T-helper 1 cell treated with Interleukin-12 subunit alpha and Interleukin-12 subunit beta and Interleukin-4 antibody, amounts not matched to agents 30 μg/mL and 1 μg/mL, for 36 hours (primary cell): ENCODE data around the gene UBL7.
A peak's percentile ranks its signal among the peaks of the same experiment; 100 is the strongest.
"Not testable (repeated sequence)": the region's sequence is repeated elsewhere in the genome, so short reads cannot be mapped to it uniquely, and the experiment has no call there.

Experiments used
- H3K27ac Mint-ChIP-seq: one replicate; pipeline ENCODE4 v1.8.0; 2021; ENCODE audit warnings: mild to moderate bottlenecking, mixed read lengths
- H3K27me3 Mint-ChIP-seq: one replicate; pipeline ENCODE4 v1.8.0; 2021; ENCODE audit warnings: low read depth, mixed read lengths
- H3K36me3 Mint-ChIP-seq: one replicate; pipeline ENCODE4 v1.8.0; 2021; ENCODE audit warnings: low read depth, mixed read lengths
- H3K4me1 Mint-ChIP-seq: one replicate; pipeline ENCODE4 v1.8.0; 2021; ENCODE audit warnings: low read depth, mixed read lengths
- H3K4me3 Mint-ChIP-seq: one replicate; pipeline ENCODE4 v1.8.0; 2021; ENCODE audit warnings: mild to moderate bottlenecking, moderate library complexity, mixed read lengths
- H3K9me3 Mint-ChIP-seq: one replicate; pipeline ENCODE4 v1.8.0; 2021; ENCODE audit warnings: mixed read lengths

The UBL7 gene

DNA sequence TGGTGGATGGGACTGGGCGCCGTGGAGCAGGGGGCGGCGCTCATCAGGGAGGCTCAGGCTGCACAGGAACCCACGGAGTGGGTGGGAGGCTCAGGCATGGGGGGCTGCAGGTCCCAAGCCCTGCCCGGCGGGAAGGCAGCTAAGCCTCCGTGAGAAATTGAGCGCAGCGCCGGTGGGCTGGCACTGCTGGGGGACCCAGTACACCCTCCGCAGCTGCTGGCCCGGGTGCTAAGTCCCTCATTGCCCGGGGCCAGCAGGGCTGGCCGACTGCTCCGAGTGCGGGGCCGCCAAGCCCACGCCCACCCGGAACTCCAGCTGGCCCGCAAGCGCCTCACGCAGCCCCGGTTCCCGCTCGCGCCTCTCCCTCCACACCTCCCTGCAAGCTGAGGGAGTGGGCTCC lies 19.4 kb upstream of the UBL7 start:
- not testable (repeated sequence) for H3K27ac Mint-ChIP-seq, H3K4me1 Mint-ChIP-seq, H3K9me3 Mint-ChIP-seq, H3K27me3 Mint-ChIP-seq, H3K4me3 Mint-ChIP-seq, H3K36me3 Mint-ChIP-seq

DNA sequence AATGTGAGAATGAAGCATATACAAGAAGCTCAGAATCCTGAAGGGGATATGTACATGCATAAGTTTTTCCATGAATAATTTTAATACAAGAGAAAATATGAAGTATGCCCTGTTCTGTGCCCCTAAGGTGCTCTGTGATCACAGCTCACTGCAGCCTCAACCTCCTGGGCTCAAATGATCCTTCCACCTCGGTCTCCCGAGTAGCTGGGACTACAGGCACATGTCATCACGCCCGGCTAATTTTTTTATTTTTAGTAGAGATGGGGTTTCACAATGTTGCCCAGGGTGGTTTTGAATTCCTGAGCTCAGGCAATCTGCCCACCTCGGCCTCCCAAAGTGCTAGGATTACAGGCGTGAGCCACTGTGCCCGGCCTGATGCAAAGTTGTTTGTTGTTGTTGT lies 10.7 kb upstream of the UBL7 start:
- H3K9me3 Mint-ChIP-seq, H3K27ac Mint-ChIP-seq, H3K27me3 Mint-ChIP-seq, H3K4me1 Mint-ChIP-seq, H3K4me3 Mint-ChIP-seq: not testable (repeated sequence)
- peaks cover 10% of the 10 kb centered on the region for H3K36me3 Mint-ChIP-seq

DNA sequence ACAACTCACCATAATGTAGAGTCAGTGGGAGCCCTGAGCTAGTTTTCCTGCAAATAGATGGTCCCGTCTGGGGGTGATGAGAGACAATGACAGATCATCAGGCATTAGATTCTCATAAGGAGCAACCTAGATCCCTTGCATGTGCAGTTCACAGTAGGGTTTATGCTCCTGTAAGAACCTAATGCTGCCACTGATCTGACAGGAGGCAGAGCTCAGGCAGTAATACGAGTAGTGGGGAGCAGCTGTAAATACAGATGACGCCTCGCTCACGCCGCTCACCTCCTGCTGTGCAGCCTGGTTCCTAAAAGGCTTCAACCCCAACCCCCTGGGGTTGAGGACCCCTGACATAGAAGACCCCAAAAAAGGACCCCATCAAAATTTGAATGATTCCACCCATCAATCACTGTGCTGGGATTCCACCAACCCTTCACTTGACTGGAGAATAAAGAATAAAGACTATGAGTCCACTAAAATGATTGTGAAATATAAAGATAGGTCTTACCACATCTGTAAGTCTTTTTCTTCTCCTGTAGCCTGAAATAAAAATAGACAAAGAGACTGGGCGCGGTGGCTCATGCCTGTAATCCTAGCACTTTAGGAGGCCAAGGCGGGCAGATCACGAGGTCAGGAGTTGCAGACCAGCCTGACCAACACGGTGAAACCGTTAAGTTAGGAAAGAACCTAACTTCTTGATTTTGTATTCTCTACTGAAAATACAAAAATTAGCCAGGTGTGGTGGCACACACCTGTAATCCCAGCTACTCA lies 9.9 kb upstream of the UBL7 start:
- Mint-ChIP-seq H3K27ac (no peak overlapping the region), H3K9me3 (no peaks in the 10 kb centered on the region), H3K36me3 (peaks cover 9% of the 10 kb centered on the region), H3K4me3 (no peak overlapping the region), H3K4me1 (no peaks in the 10 kb centered on the region), H3K27me3 (no peaks in the 10 kb centered on the region)

DNA sequence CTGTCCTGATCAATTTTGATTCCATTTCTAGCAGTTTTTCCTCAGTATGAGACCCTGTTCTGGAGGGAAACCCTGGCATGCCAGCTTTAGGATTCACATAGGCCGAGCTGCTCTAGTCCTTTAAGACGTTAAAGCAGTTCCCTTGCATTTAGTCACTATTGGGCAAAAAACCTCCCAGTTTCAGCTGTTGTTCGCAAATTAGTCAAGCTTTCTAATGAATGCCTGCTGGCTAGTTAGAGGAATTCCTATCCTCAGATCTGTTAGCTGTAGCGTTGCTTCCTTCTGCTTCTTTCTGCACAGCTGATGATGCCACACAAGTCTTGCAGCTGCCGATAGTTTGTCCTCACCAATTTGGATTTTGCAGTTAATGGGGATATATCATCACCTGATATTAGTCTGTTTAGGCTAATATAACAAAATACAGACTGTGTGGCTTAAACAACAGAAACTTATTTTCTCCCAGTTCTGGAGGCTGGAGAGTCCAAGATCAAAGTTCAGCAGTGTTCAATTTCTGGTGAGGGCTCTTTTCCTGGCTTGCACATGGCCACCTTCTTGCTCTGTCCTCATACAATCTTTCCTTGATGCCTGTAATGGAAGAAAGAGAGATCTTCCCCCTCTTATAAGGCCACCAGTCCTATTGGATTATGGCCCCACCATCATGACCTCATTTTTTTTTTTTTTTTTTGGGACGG lies 7.5 kb upstream of the UBL7 start:
- Mint-ChIP-seq H3K4me1 (peaks cover 17% of the 10 kb centered on the region), H3K27me3 (no peaks in the 10 kb centered on the region), H3K9me3 (peaks cover 8% of the 10 kb centered on the region), H3K4me3 (no peak overlapping the region), H3K36me3 (peaks cover 13% of the 10 kb centered on the region), H3K27ac (no peak overlapping the region)

DNA sequence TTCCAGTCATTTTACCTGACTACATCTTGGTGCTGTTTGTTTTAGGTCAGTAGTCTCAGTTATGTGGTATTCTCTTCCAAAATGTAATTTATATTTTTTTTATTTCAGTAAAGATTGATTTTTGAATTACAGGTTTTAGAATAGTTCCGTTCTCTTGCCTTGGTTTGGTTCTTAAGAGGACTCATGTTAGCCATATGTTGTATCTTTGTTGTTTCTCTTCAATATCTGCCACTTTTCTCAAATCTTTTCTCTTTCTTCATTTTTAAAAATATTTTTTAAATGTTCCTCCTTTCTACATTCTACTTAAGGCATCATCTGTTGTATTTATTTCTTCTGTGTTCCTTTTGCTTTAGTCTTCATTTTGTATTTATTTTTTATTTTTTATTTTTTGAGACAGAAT lies 5.6 kb upstream of the UBL7 start:
- peaks cover 11% of the 10 kb centered on the region for H3K9me3 Mint-ChIP-seq
- H3K4me1 Mint-ChIP-seq: peaks cover 31% of the 10 kb centered on the region
- H3K27ac Mint-ChIP-seq: no peak overlapping the region
- no peaks in the 10 kb centered on the region for H3K27me3 Mint-ChIP-seq
- H3K36me3 Mint-ChIP-seq: peaks cover 13% of the 10 kb centered on the region
- H3K4me3 Mint-ChIP-seq: no peak overlapping the region

DNA sequence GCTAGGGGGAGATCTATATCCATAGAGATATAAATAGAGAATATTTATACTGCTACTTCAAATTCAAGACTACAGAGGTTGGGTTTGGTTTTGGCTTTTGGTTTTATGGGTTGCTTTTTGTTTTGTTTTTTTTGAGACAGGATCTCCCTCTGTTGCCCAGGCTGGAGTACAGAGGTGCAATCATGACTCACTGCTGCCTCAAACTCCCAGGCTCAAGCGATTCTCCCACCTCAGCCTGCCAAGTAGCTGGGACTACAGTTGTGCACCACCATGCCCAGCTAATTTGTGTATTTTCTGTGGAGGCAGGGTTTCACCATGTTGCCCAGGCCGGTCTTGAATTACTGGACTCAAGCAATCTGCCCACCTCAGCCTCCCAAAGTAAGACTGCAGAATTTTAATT lies 3.9 kb upstream of the UBL7 start:
- Mint-ChIP-seq H3K4me1 (peaks cover 39% of the 10 kb centered on the region), H3K4me3 (no peak overlapping the region), H3K36me3 (peaks cover 14% of the 10 kb centered on the region), H3K9me3 (peaks cover 11% of the 10 kb centered on the region), H3K27me3 (no peaks in the 10 kb centered on the region), H3K27ac (no peak overlapping the region)

DNA sequence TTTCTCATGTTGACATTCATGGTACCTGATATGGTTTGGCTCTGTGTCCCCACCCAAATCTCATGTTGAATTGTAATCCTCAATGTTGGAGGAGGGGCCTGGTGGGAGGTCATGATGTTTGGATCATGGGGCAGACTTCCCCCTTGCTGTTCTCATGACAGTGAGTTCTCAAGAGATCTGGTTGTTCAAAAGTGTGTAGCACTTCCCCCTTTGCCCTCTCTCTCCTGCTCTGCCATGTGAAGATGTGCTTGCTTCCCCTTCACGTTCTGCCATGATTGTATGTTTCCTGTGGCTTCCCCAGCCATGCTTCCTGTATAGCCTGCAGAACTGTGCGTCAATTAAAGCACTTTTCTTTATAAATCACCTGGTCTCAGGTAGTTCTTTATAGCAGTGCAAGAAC lies 3.3 kb upstream of the UBL7 start:
- Mint-ChIP-seq H3K27me3 (no peaks in the 10 kb centered on the region), H3K9me3 (peaks cover 11% of the 10 kb centered on the region), H3K4me3 (peak overlapping the region; percentile 23), H3K4me1 (peaks cover 39% of the 10 kb centered on the region), H3K27ac (peak overlapping the region; percentile 38), H3K36me3 (peaks cover 14% of the 10 kb centered on the region)

DNA sequence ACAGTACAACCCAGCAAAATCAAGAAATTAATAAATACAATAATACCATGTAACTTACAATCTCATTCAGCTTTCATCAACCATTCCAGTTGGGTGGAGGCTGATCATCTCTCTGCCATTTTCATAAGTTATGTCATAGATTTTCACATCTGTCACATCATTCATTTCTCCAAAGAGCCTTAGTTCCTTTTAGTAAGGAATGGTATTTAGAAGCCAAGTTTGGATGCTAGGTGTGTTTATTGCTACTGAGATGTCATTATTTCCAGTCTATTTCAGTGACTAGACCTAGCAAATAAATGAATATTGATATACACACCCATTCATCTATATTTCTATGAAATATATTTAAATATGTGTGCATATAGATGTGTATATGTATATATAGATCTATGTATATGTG lies 2.7 kb upstream of the UBL7 start:
- Mint-ChIP-seq H3K27ac (no peak overlapping the region), H3K27me3 (no peaks in the 10 kb centered on the region), H3K4me1 (peaks cover 42% of the 10 kb centered on the region)

DNA sequence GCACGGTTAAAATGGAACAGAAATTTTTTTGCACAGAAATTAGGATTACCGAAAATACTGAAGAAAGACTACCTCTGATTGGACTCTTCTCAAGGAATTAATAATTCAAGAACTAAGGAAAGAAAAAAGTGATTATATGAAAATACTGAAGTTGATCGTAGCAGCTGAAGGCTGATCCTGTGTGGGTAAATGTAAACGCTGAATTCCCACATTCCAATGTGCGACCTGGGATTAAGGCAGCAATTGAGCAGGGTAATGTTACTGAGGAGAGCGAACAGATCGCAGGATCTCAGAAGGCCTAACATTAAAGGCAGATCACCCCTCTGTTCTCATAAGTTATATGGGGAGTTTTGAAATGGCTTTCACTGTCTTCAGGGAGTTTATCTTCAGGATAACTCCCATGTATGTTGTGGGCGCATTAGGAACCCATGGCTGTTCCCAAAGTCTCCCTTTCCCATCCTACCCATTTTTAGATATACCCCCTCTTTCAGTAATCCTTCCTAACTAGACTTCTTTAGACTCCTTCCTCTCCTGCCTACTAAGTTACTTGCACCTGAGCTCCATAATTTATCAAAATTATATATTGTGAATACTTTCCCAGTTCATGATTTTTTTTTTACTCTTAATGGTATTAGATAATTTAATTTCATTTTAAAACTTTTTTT lies 1.0 kb upstream of the UBL7 start:
- Mint-ChIP-seq H3K27me3 (no peaks in the 10 kb centered on the region), H3K9me3 (peaks cover 11% of the 10 kb centered on the region), H3K4me3 (peak overlapping the region; percentile 95), H3K27ac (peak overlapping the region; percentile 88), H3K4me1 (peaks cover 44% of the 10 kb centered on the region), H3K36me3 (peaks cover 20% of the 10 kb centered on the region)

More for the DNA sequence above, 2.7 kb upstream of the UBL7 start:
- Mint-ChIP-seq H3K36me3 (peaks cover 18% of the 10 kb centered on the region), H3K9me3 (peaks cover 11% of the 10 kb centered on the region), H3K4me3 (peak overlapping the region; percentile 33)

DNA sequence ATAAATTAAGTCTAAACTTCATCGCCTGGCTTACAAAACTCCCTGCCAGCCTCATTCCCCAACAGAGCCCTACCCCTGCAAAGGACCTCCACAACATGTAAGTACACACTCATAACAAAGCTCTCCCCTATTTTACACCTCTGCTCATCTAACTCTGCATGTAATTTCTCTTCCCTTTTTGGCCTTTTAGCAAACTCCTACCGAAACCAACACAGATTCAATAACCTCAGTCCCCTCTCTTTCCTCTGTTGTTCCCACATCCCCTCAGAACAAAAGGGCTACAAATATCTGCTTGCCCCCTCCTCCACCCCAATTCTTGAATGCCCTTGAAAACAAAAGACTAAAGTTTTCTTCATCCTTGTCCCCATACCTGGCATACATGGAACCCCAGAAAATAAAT lies 662 bp downstream of the UBL7 start:
- Mint-ChIP-seq H3K4me1 (peaks cover 41% of the 10 kb centered on the region), H3K9me3 (peaks cover 11% of the 10 kb centered on the region), H3K27me3 (no peaks in the 10 kb centered on the region), H3K27ac (peak overlapping the region; percentile 88), H3K4me3 (peak overlapping the region; percentile 95), H3K36me3 (peaks cover 25% of the 10 kb centered on the region)

DNA sequence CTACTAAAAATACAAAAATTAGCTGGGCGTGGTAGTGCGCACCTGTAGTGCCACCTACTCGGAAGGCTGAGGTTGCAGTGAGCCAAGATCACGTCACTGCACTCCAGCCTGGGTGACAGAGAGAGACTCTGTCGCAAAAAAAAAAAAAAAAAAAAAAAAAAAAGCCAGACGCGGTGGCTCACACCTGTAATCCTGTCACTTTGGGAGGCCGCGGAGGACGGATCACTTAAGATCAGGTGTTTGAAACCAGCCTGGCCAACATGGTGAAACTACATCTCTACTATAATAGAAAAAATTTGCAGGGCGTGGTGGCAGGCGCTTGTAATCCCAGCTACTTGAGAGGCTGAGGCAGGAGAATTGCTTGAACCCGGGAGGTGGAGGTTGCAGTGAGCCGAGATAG lies 1.2 kb downstream of the UBL7 start:
- Mint-ChIP-seq H3K4me1 (peaks cover 38% of the 10 kb centered on the region), H3K9me3 (peaks cover 11% of the 10 kb centered on the region), H3K36me3 (peaks cover 28% of the 10 kb centered on the region)
- not testable (repeated sequence) for H3K27ac Mint-ChIP-seq, H3K4me3 Mint-ChIP-seq, H3K27me3 Mint-ChIP-seq

DNA sequence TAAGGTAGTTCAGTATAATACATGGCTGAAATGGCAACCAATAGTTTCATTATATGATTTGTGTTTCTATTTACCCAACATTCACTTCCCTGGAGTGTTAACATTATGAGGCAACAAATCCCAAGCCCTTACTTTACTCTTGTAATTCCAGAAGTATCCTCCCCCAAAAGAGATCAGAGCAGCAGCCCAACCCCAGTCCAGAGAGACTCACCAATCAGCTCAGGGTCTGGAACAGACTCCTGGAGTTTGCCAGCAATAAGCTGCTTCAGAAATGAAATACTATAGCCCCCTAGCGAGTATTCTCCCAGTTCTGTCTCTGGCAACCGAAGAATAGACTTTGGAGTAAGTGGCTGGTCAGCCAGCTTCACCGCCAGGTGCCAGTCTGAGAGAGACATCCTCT lies 2.5 kb downstream of the UBL7 start:
- H3K4me3 Mint-ChIP-seq: no peak overlapping the region
- H3K4me1 Mint-ChIP-seq: peaks cover 38% of the 10 kb centered on the region
- no peaks in the 10 kb centered on the region for H3K27me3 Mint-ChIP-seq
- peaks cover 29% of the 10 kb centered on the region for H3K36me3 Mint-ChIP-seq
- no peak overlapping the region for H3K27ac Mint-ChIP-seq
- H3K9me3 Mint-ChIP-seq: peaks cover 3% of the 10 kb centered on the region

DNA sequence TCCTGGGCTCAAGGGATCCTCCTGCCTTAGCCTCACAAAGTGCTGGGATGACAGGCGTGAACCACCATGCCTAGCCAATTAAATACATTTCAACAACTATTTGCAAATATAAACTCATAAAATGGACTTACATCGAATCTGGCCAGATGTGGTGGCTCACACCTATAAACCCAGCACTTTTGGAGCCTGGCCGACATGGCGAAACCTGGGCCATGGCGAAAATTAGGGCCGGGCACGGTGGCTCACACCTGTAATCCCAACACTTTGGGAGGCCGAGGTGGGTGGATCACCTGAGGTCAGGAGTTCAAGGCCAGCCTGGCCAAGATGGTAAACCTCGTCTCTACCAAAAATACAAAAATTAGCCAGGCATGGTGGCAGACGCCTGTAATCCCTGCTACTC lies 3.9 kb downstream of the UBL7 start:
- not testable (repeated sequence) for H3K9me3 Mint-ChIP-seq, H3K4me3 Mint-ChIP-seq, H3K27ac Mint-ChIP-seq, H3K27me3 Mint-ChIP-seq
- Mint-ChIP-seq H3K4me1 (peaks cover 32% of the 10 kb centered on the region), H3K36me3 (peaks cover 29% of the 10 kb centered on the region)

DNA sequence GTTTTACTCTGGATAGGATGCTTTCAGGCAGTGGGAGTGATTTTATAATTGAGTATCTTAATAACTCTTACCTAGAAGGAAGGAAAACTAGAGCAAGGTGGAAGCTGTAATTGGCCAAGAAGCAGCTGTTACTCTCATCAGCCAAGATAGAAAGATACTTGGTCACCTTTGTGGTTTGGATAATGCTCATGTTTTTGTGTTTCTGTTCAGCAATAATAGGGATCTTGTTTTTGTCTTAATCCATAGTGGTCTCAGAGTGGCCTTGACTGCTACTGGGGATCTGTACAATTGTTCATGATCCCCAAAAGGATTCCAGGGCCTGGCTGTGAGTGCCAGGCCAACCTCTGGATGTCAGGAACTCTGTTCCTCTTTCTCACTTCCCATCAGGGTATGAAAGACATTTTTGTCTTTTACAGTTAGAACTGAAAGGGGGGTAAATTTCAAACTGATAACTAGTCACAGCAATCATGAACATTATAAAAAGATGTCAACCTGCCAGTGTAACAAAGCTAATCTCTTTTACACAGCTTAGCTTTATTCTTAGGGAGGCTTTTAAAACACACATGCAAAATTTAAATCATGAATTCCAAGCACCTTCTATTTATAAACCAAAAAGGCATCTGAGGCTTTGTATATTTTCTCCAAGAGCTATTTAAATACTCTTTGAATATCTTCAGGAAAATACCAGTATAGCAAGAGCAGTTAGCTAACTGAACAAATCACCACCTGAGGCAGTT lies 6.0 kb downstream of the UBL7 start:
- H3K9me3 Mint-ChIP-seq: no peaks in the 10 kb centered on the region
- peaks cover 39% of the 10 kb centered on the region for H3K36me3 Mint-ChIP-seq
- no peaks in the 10 kb centered on the region for H3K27me3 Mint-ChIP-seq
- peak overlapping the region; percentile 26 for H3K27ac Mint-ChIP-seq
- peaks cover 19% of the 10 kb centered on the region for H3K4me1 Mint-ChIP-seq
- H3K4me3 Mint-ChIP-seq: no peak overlapping the region
